Thyroid gland (tissue), 4 donors: ENCODE data around the gene CYP1A1.

ENCODE experiments used
- POLR2A ChIP-seq, 2 donors: fragments of 450-650 bp; IDR thresholded peaks; one replicate each; pipeline ENCODE4 v1.6.1; 2017; ENCODE audit warnings: antibody characterized with exemption in 2 of 2, mild to moderate bottlenecking in 2 of 2, moderate library complexity in 1 of 2
- TF ChIP-seq, protein P1 (sequence below), 6 experiments: fragments of 200-600 bp in 3 of 6; fragments of 450-650 bp in 3 of 6; sonication (generic) in 3 of 6; IDR thresholded peaks; one replicate each; pipeline ENCODE4 v1.5.1; 2016 to 2019; ENCODE audit warnings: antibody characterized with exemption in 6 of 6, mild to moderate bottlenecking in 2 of 6, inconsistent platforms in 1 of 6, moderate library complexity in 1 of 6

DNA sequence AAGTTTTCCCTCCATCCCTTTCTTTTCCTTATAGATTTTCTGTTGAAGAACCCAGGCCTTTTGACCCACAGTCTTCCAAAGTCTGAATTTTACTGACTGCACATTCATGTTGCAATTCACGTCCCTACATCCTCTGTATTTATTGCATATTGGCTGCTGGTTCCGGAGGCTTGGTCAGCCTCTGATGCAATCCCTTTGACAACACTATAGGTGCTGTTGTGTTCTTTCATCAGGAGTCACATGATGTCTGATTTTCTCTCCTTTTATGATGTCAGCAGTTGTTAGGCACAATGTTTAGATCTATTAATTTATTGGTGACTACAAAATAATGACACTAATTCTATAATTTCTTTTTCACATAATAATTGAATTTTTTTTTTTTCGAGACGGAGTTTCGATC is 8.7 kb downstream of the CYP1A1 start:
- TF ChIP-seq, protein P1, sequence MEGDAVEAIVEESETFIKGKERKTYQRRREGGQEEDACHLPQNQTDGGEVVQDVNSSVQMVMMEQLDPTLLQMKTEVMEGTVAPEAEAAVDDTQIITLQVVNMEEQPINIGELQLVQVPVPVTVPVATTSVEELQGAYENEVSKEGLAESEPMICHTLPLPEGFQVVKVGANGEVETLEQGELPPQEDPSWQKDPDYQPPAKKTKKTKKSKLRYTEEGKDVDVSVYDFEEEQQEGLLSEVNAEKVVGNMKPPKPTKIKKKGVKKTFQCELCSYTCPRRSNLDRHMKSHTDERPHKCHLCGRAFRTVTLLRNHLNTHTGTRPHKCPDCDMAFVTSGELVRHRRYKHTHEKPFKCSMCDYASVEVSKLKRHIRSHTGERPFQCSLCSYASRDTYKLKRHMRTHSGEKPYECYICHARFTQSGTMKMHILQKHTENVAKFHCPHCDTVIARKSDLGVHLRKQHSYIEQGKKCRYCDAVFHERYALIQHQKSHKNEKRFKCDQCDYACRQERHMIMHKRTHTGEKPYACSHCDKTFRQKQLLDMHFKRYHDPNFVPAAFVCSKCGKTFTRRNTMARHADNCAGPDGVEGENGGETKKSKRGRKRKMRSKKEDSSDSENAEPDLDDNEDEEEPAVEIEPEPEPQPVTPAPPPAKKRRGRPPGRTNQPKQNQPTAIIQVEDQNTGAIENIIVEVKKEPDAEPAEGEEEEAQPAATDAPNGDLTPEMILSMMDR (IDR thresholded peaks at IDR 0.05) = no peak
- TF ChIP-seq POLR2A (IDR thresholded peaks at IDR 0.05) = no peak
